Loucy (cell line): ENCODE measurements around the gene INVS.

ENCODE experiments used
- CTCF ChIP-seq: fragments of 200-600 bp; sonication (generic); conservative IDR thresholded peaks from 2 replicates; pipeline ENCODE4 v1.5.1; 2014; ENCODE audit warnings: mild to moderate bottlenecking, antibody characterized with exemption, low read length
- EZH2phosphoT487 ChIP-seq: fragments of 200-600 bp; IDR thresholded peaks from 2 replicates; pipeline ENCODE4 v1.6.1; 2018; ENCODE audit warnings: antibody characterized with exemption, mild to moderate bottlenecking, moderate library complexity, borderline replicate concordance

GRCh38 chr9:100126423-100126822 lies 27.4 kb downstream of the INVS start:
- TF ChIP-seq CTCF (no peak), EZH2phosphoT487 (no peak)
